ENCODE results near the gene HSPA4.

GRCh38 chr5:133082128-133082527, 30.3 kb downstream of the HSPA4 start:
- no peak for TF ChIP-seq EZH2 (IDR thresholded peaks at IDR 0.05; ENCODE audit: insufficient read depth, poor library complexity, severe bottlenecking)
- no peak for TF ChIP-seq EZH2phosphoT487 (IDR thresholded peaks at IDR 0.05; ENCODE audit: insufficient read depth, low read depth)
